ENCODE measurements around the gene PEX5L.

- TF ChIP-seq POLR2AphosphoS5 (IDR thresholded peaks at IDR 0.05) (no peak), POLR2A (IDR thresholded peaks at IDR 0.05) (no peak)
Observed at GRCh38 chr3:179872842-179873241, 163.9 kb downstream of the PEX5L start.

Measured in stomach (tissue), 4 donors.